HG03066 (cell line): ENCODE data around the gene TMEM205.

Experiments
- ATAC-seq: cut with Tn5 transposase; IDR thresholded peaks from one replicate; pipeline ENCODE4 v1.9.1; 2021; ENCODE audit warnings: low read depth; ENCODE audit not compliant: unreplicated experiment

The TMEM205 gene

DNA sequence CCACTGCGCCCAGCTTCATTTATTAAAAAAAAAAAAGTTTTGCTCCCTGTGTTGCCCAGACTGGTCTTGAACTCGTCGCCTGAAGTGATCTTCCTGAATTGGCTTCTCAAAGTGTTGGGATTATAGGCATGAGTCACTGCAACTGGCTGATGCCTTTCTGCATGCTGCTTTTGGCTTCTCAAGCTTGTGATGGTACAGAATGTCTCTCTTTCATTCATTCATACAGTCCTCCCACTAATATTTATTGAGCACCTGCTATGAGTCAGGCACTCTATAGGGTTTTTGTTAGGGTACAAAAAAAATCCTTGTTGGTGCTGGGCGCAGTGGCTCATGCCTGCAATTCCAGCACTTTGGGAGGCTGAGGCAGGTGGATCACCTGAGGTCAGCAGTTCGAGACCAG lies 41.1 kb downstream of the TMEM205 start:
- ATAC-seq: no peak

DNA sequence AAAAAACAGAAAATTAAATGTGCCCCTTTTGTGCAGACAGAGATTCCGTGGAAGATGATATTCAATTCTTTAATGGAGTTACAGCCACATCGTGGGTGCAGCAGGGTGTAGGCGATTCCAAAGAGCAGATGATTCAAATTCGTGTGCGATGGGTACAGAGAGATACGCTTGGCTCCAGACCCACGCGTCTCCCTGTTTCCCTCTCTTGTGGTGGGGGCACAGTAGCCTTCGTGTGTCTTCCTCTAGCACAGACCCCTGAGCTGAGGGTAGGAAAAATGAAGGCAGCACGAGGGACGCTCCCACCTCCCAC lies 45.3 kb downstream of the TMEM205 start:
- ATAC-seq: no peak

DNA sequence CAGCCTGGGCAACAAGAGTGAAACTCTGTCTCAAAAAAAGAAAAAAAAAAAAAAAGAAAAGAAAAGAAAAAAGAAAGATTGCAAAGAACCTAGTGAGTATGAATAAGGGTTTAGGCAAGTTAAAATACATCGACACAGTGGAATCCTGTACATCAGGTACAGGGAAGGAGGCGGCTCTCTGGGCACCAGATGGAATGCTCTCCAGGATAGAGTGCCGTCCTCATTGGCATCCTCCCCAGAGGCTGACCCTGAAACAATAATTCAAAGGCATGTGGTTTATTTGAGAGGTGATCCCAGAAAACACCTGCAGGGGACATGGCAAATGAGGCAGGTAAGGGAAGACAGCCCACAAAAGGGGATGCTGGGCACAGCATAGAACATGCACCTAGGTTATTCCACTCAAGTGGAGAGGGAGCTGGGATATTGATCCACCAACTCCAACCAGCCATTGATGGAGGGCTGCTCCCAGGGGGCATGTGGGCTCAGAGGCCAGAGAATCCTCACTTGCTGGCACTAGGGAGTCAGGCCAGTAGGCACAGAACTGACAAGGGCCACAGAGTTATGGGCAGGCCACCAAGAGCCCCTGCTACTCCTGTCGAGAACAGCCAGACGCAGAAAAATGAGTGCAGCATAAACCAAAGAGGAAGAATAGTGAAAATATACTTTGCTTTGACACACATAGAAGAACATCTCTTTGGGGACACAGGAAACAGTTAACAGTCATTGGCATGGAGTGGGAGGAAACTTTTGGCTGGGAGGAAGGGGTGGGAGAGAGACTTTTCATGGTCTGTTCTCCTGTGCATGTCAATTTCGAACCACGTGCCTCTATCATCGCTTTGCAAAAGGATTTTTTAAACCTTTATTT lies 45.9 kb downstream of the TMEM205 start:
- ATAC-seq: no peak

DNA sequence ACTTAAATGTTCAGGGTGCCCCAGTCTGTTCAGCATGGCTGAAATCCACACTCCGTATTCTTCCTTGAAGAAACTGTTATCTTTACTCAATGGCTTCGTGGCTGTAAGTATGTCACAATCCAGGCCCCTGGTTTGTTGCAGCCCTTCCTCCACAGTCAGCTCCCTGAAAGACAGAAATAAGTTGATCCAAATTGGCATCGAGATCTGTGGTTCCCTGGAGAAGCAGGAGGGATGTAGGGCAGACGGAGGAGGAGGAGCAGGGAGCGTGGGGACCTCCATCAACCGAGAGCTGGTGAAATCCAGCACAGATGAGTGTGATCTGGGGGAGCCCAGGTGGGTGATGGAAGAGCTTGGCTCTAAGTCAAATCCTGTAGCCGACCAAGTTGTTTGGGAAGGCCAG lies 49.8 kb downstream of the TMEM205 start:
- no peak for ATAC-seq

DNA sequence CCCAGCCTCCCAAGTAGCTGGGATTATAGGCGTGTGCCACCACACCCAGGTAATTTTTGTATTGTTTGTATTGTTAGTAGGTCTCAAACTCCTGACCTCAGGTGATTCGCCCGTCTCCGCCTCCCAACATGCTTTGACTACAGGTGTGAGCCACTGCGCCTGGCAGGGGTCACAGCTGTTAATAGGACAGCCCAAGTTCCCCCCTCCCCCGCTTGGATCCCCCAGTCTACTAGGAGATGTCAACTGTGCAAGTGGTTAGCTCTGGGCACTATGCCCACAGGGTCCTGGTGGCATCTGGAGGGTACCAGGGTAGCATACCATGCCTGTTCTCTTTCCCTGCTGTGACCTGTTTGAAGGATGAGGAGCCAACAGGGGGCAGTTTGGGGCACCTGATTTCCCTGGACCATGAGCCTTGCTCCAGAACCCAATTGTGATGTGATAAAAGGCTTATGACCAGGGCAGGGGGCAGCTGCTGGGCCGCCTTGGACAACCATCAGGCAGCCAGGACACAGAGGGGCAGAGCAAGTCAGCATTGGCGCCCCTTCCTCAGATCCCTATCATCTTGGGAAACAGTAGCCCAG lies 50.3 kb downstream of the TMEM205 start, which contains the start of gene TSPAN16:
TSPAN16 (plus strand) TSS at position 496 of the 581 bp plus-strand sequence. CDS start 138 bp downstream, outside the sequence.
- ATAC-seq: no peak

DNA sequence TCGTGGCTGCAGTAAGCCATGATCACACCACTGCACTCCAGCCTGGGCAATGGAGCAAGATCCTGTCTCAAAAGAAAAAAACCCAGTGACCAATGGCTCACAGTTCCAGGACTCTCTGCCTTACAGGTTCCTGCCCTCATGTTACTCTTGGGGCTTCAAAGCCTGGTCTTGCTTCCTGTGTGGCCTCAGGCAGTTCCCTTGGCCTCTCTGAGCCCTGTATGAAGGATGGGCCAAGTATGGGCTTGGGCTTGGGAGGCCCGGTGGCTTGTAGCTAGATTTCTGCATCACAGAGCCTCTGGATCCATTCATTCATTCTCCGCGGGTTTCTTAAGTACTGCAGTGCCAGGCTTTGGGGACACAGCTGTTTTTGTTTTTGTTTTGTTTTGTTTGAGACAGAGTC lies 50.9 kb downstream of the TMEM205 start:
- no peak for ATAC-seq

DNA sequence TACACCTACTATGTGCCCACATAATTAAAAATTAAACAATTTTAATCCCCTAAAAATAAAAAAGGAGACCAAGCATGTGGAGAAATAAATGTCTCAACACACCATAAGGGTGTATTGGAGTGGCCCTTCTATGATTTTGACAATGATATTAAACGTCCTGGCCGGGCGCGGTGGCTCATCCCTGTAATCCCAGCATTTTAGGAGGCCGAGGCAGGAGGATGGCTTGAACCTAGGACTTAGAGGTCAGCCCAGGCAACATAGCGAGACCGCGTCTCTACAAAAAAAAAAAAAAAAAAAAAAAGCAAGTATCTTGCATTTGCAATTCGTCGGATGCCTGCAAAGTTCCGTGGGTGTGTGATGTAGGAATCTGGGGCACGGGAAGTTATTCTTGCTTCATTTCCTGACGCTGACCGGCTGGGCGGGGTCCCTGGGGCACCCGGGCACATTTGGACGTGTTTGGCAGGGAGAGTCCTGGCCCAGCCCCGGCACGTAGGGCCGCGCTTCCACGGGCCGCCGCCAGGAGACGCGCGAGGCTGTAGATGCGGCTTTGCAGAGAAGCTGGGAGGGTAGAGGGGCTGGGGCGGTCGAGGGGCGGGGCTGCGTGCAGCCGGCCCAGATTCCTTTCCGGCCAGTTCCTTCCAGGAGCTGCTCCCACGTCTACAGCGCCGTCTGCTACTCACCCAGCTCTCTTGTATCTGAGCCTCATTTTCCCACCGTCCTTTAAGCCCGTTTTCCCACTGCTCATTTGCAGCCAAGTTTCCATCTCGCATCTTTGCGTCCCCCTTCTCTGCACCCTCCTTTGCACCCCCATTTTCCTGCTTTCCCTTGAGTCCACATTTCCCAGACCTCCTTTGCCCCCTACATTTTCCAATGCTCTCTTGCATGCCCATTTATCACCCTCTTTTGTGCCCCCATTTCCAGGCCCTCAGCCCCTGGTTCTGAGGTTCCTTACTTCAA lies 52.4 kb downstream of the TMEM205 start:
- no peak for ATAC-seq
